Mucosa of gallbladder (tissue), 1 donor: Measurements from ENCODE around the gene DTNB. TPM values are rescaled to one million over a fixed set of nuclear protein-coding genes. Genes with fewer than 3 reads are reported as not detected.

Experiments
- DNase-seq: peaks from one replicate; pipeline ENCODE4 v3.0.0-alpha.2; 2020; ENCODE audit warnings: low spot score
- total RNA-seq: library from RNA; stranded (reverse); gene quantifications from one replicate; pipeline ENCODE4 v1.2.1, GENCODE V29; 2021
- donor health status: DM: no; HTN: no; CAD: no.

The DTNB gene
- total RNA-seq, 1 donor from 2014 or later: 35.9 TPM

GRCh38 chr2:25371253-25372241 lies 301.8 kb downstream of the DTNB start:
- DNase-seq: no peak

- DNase-seq: no peak
These were observed 303.5 kb downstream of the DTNB start for GRCh38 chr2:25369876-25370275.

- DNase-seq: no peak
These were observed 303.9 kb downstream of the DTNB start for GRCh38 chr2:25369439-25369838.

GRCh38 chr2:25368660-25369059 lies 304.7 kb downstream of the DTNB start:
- DNase-seq: no peak

GRCh38 chr2:25367296-25367695 lies 306.1 kb downstream of the DTNB start:
- DNase-seq: no peak

- DNase-seq: no peak
These were observed 306.7 kb downstream of the DTNB start for GRCh38 chr2:25366629-25367028.

GRCh38 chr2:25365241-25365640 lies 308.1 kb downstream of the DTNB start:
- no peak for DNase-seq

GRCh38 chr2:25363733-25364132 lies 309.6 kb downstream of the DTNB start:
- DNase-seq: no peak

- DNase-seq: no peak
These were observed 310.8 kb downstream of the DTNB start for GRCh38 chr2:25362434-25363145.

- DNase-seq: peak; percentile 94
These were observed 311.3 kb downstream of the DTNB start for GRCh38 chr2:25362049-25362433.

GRCh38 chr2:25361261-25362048 lies 311.9 kb downstream of the DTNB start:
- no peak for DNase-seq

GRCh38 chr2:25358836-25359235 lies 314.5 kb downstream of the DTNB start:
- no peak for DNase-seq

- no peak for DNase-seq
These were observed 315.0 kb downstream of the DTNB start for GRCh38 chr2:25358249-25358815.

GRCh38 chr2:25356088-25356487 lies 317.3 kb downstream of the DTNB start:
- DNase-seq: no peak

GRCh38 chr2:25355270-25355669 lies 318.1 kb downstream of the DTNB start:
- DNase-seq: no peak

- DNase-seq: no peak
These were observed 319.3 kb downstream of the DTNB start for GRCh38 chr2:25354116-25354515.

GRCh38 chr2:25349397-25349796 lies 324.0 kb downstream of the DTNB start:
- no peak for DNase-seq

GRCh38 chr2:25347846-25348245 lies 325.5 kb downstream of the DTNB start:
- DNase-seq: no peak

- DNase-seq: no peak
These were observed 326.1 kb downstream of the DTNB start for GRCh38 chr2:25347205-25347815.

GRCh38 chr2:25343187-25343825 lies 330.1 kb downstream of the DTNB start:
- DNase-seq: no peak
